AG09309 (cell line): ENCODE results near the gene SAXO1.

Experiments used
- DNase-seq: peaks from one replicate; pipeline ENCODE4 v3.0.0-alpha.2; 2010; ENCODE audit warnings: low read depth
- H3K4me3 ChIP-seq: 2 replicates; pipeline ENCODE4 v1.5.1; 2011; ENCODE audit warnings: mild to moderate bottlenecking, low read depth, low read length, moderate library complexity; ENCODE audit not compliant: control insufficient read depth
- CTCF ChIP-seq: IDR thresholded peaks from 2 replicates; pipeline ENCODE4 v1.5.1; 2011; ENCODE audit warnings: mild to moderate bottlenecking, low read depth, low read length, inconsistent platforms; ENCODE audit not compliant: insufficient read depth, control insufficient read depth; ENCODE audit errors: missing control alignments

Gene SAXO1

GRCh38 chr9:19033015-19033414, at the start of gene SAXO1:
Gene SAXO1, minus strand, starts transcription at chr9:19033209. Its CDS starts 301 bp downstream, at chr9:19032908.
- no peak for DNase-seq
- no peak within 1 kb of the TSS for H3K4me3 ChIP-seq
- TF ChIP-seq CTCF = no peak

DNA sequence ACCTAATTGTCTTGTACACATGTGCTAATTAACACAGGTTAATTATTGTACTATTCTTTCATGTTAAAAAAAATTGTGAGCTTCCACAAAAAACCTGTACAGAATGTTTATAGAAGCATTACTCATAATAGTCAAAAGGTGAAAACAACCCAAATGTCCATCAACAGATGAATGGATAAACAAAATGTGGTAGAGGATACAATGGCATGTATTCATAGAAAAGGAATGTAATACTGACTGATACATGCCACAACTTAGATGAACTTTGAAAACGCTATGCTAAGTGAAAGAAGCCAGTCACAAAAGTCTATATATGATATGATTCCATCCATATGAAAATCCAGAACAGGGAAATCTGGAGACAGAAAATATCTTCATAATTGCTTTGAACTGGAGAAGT, 41.8 kb upstream of the SAXO1 start:
- no peak for TF ChIP-seq CTCF
- H3K4me3 ChIP-seq = no peak overlapping the region
- DNase-seq = no peak

DNA sequence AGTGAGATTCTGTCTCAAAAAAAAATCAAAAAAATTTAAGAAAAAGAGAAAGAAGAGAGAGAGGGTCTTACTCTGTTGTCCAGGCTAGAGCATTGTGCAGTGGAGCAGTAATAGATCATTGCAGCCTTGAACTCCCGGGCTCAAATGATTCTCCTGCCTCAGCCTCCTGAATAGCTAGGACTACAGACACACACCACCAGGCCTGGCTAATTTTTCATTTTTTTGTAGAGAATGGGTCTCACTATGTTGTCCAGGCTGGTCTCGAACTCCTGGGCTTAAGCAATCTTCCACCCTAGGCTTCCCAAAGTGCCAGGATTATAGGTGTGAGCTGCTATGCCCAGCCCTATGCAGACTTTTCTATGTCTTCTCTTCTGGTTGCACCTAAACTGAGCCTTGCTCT, 41.2 kb upstream of the SAXO1 start:
- no peak for DNase-seq
- TF ChIP-seq CTCF = no peak
- no peak overlapping the region for H3K4me3 ChIP-seq

GRCh38 chr9:19057033-19057432, 24.0 kb upstream of the SAXO1 start:
- DNase-seq = no peak
- TF ChIP-seq CTCF = no peak
- no peak overlapping the region for H3K4me3 ChIP-seq

GRCh38 chr9:19050637-19051591, 17.9 kb upstream of the SAXO1 start:
- no peak for DNase-seq
- TF ChIP-seq CTCF = no peak
- H3K4me3 ChIP-seq = peak overlapping the region; percentile 88

- DNase-seq = no peak
- TF ChIP-seq CTCF = no peak
- peak overlapping the region; percentile 88 for H3K4me3 ChIP-seq
Measured at GRCh38 chr9:19049917-19050636, 17.1 kb upstream of the SAXO1 start.
